K562 (cell line): ENCODE measurements around the gene MACROD2. TPM values are rescaled to one million over a fixed set of nuclear protein-coding genes. Genes with fewer than 3 reads are reported as not detected.

ENCODE experiments used
- ATAC-seq: fragments of 200-7000 bp; cut with Tn5 transposase; 3 replicates; pipeline ENCODE4 v1.9.1; 2020; ENCODE audit warnings: moderate library complexity
- BruUV-seq: library from RNA; stranded (reverse); fragments of 400-500 nt; replicated peaks from 2 replicates; lab custom pipeline; 2021; lab: Mats Ljungman, UMichigan
- CTCF ChIA-PET: fragments of 300-600 bp; formaldehyde crosslinking; extraction: SDS; loops from one replicate; lab custom pipeline; 2021; ENCODE audit warnings: low intra/inter-chr PET ratio; lab: Yijun Ruan, JAX
- POLR2A ChIA-PET: fragments of 300-600, 350-650 bp; sonication (Branson Sonifier 250); formaldehyde crosslinking; extraction: SDS; loops from one replicate; lab custom pipeline; 2021; ENCODE audit warnings: antibody characterized with exemption, inconsistent platforms; lab: Yijun Ruan, JAX
- DNase-seq, 4 experiments: peaks; one replicate each; pipeline versions ENCODE4 v3.0.0 to v3.0.0-alpha.2; 2011 to 2018; ENCODE audit warnings: low spot score in 3 of 4, mixed read lengths in 3 of 4; ENCODE audit errors: extremely low read depth in 1 of 4
- FAIRE-seq: peaks from 2 replicates; lab custom pipeline; 2011; peaks lifted over from hg19 to GRCh38; lab: Jason Lieb, UNC
- H2AFZ ChIP-seq: 2 replicates; pipeline ENCODE4 v1.6.0; 2011; ENCODE audit warnings: low read depth, low read length, control low read depth, inconsistent platforms
- H3K27ac ChIP-seq: fragments of 200-600 bp; 3 replicates; pipeline ENCODE4 v1.8.0; 2011; ENCODE audit warnings: low read depth, mild to moderate bottlenecking, control low read depth, inconsistent platforms, low read length, moderate library complexity, mixed read lengths; ENCODE audit errors: extremely low read depth
- H3K27me3 ChIP-seq, 2 experiments: fragments of 300-600 bp in 1 of 2; 2 replicates in 1 of 2; 3 replicates in 1 of 2; pipeline versions ENCODE4 v1.6.0 to v1.8.0; 2011; ENCODE audit warnings: inconsistent platforms in 2 of 2, low read length in 2 of 2, mild to moderate bottlenecking in 1 of 2, mixed read lengths in 1 of 2, moderate library complexity in 1 of 2; ENCODE audit not compliant: control insufficient read depth in 2 of 2, insufficient read depth in 2 of 2
- H3K36me3 ChIP-seq: fragments of 300-600 bp; 3 replicates; pipeline ENCODE4 v1.8.0; 2011; ENCODE audit warnings: mild to moderate bottlenecking, low read length, inconsistent platforms; ENCODE audit not compliant: control insufficient read depth, insufficient read depth
- H3K4me1 ChIP-seq, 2 experiments: fragments of 200-600 bp in 1 of 2; replicated peaks in 1 of 2; 2 replicates in 1 of 2; 3 replicates in 1 of 2; pipeline versions ENCODE4 v1.5.1 to v1.8.0; 2011; ENCODE audit warnings: inconsistent platforms in 2 of 2, low read length in 2 of 2, mild to moderate bottlenecking in 1 of 2, mixed read lengths in 1 of 2, moderate library complexity in 1 of 2; ENCODE audit not compliant: control insufficient read depth in 2 of 2, insufficient read depth in 2 of 2
- H3K4me2 ChIP-seq: 2 replicates; pipeline ENCODE4 v1.6.1; 2011; ENCODE audit warnings: low read length, control low read depth, inconsistent platforms, mixed read lengths; ENCODE audit not compliant: insufficient read depth
- H3K4me3 ChIP-seq: fragments of 200-600 bp; sonication (generic), shearing (Covaris generic); 2 replicates; pipeline ENCODE4 v1.5.1; 2016; ENCODE audit warnings: control low read depth, inconsistent platforms
- H3K79me2 ChIP-seq: fragments of 200-600 bp; 3 replicates; pipeline ENCODE4 v1.8.0; 2011; ENCODE audit warnings: low read length, inconsistent platforms; ENCODE audit not compliant: control insufficient read depth, insufficient read depth
- H3K9ac ChIP-seq, 2 experiments: 2 replicates each; pipeline versions ENCODE4 v1.6.0 to v1.6.1; 2011; ENCODE audit warnings: low read depth in 2 of 2, low read length in 2 of 2, control low read depth in 1 of 2, inconsistent platforms in 1 of 2, mild to moderate bottlenecking in 1 of 2, mixed read lengths in 1 of 2; ENCODE audit not compliant: insufficient read depth in 1 of 2
- H3K9me1 ChIP-seq: one replicate; pipeline ENCODE4 v1.6.0; 2011; ENCODE audit warnings: inconsistent platforms, mild to moderate bottlenecking, low read length, moderate library complexity; ENCODE audit not compliant: control insufficient read depth, insufficient read depth
- H3K9me3 ChIP-seq: replicated peaks from 2 replicates; pipeline ENCODE4 v1.5.1; 2011; ENCODE audit warnings: low read depth, low read length, inconsistent platforms; ENCODE audit not compliant: control insufficient read depth, insufficient read depth
- H4K20me1 ChIP-seq: replicated peaks from 2 replicates; pipeline ENCODE4 v1.6.1; 2011; ENCODE audit warnings: low read length, inconsistent platforms, mixed read lengths; ENCODE audit not compliant: control insufficient read depth, insufficient read depth
- SLC30A9 ChIP-seq: fragments of 250-450 bp; sonication (Bioruptor Pico); IDR thresholded peaks from 2 replicates; pipeline ENCODE4 v1.8.0; 2022; ENCODE audit warnings: mild to moderate bottlenecking, moderate library complexity
- TARDBP ChIP-seq: fragments of 450-650 bp; IDR thresholded peaks from 2 replicates; pipeline ENCODE4 v1.6.1; 2016
- TSC22D4 ChIP-seq: fragments of 450-650 bp; IDR thresholded peaks from 2 replicates; pipeline ENCODE4 v1.6.1; 2016; ENCODE audit warnings: missing genetic modification characterization, missing biosample characterization, control low read depth
- ZNF445 ChIP-seq: fragments of 250-450 bp; sonication (Bioruptor Pico); IDR thresholded peaks from 2 replicates; pipeline ENCODE4 v1.4.0; 2020; ENCODE audit warnings: low read depth, mild to moderate bottlenecking, moderate library complexity
- WGBS: fragments of 100-300 bp; shearing (Covaris generic); methylation state at CpG from one replicate; pipeline ENCODE4 v1.1.6; 2016; ENCODE audit warnings: low coverage, mixed read lengths; ENCODE audit not compliant: insufficient coverage; ENCODE audit errors: missing lambda C conversion rate; 5-methylcytosine and 5-hydroxymethylcytosine counted together
- in situ Hi-C: fragments of 300-500 bp; cut with MboI; formaldehyde crosslinking; loops from 4 replicates; pipeline ENCODE4 v1.15.0; 2018; ENCODE audit warnings: inconsistent platforms, mixed read lengths
- intact Hi-C: fragments of 100-400 bp; cut with micrococcal nuclease; formaldehyde crosslinking; loops from 2 replicates; pipeline ENCODE4 v1.14.2; 2022
- polyA plus RNA-seq, 8 experiments: library from polyadenylated mRNA; depleted of rRNA in 4 of 8; stranded (reverse) in 5 of 8; unstranded in 3 of 8; fragments of >200 nt; fragmentation: Nextera tagmentation in 2 of 8; fragmentation: Illumina TruSeq in 1 of 8; extraction: Ambion mirVana in 2 of 8; extraction: Trizol in 1 of 8; gene quantifications; 2 replicates each; pipeline versions ENCODE4 v1.2.1 to v1.2.3, GENCODE V29; 2011 to 2014; ENCODE audit warnings: inconsistent platforms in 1 of 8, missing spikeins in 1 of 8
- total RNA-seq, 7 experiments: library from RNA; depleted of rRNA in 6 of 7; stranded (reverse); fragments of >200 nt in 6 of 7; fragmentation: Illumina TruSeq in 2 of 7; extraction: Trizol in 2 of 7; gene quantifications; 2 replicates each; pipeline versions ENCODE4 v1.2.1 to v1.2.3, GENCODE V29; 2011 to 2021; ENCODE audit warnings: low replicate concordance in 1 of 7
- TF ChIP-seq, protein P1 (sequence below), 3 experiments: IDR thresholded peaks in 2 of 3; conservative IDR thresholded peaks in 1 of 3; 2 replicates each; pipeline ENCODE4 v1.5.1; 2011 to 2012; ENCODE audit warnings: low read length in 3 of 3, mild to moderate bottlenecking in 3 of 3, control low read depth in 2 of 3, improper control_type of control experiment in 1 of 3, inconsistent platforms in 1 of 3, low read depth in 1 of 3, mixed read lengths in 1 of 3, moderate library complexity in 1 of 3; ENCODE audit not compliant: insufficient read depth in 2 of 3
- TF ChIP-seq, protein P2 (sequence below): fragments of 250-450 bp; sonication (Bioruptor Pico); IDR thresholded peaks from 2 replicates; pipeline ENCODE4 v1.8.0; 2022; ENCODE audit warnings: inconsistent platforms

Gene MACROD2
- total and polyA plus RNA-seq, 9 of the 15 experiments (the other 6 are each of a cell fraction or from before 2014, with no cell fraction given) = not detected

DNA sequence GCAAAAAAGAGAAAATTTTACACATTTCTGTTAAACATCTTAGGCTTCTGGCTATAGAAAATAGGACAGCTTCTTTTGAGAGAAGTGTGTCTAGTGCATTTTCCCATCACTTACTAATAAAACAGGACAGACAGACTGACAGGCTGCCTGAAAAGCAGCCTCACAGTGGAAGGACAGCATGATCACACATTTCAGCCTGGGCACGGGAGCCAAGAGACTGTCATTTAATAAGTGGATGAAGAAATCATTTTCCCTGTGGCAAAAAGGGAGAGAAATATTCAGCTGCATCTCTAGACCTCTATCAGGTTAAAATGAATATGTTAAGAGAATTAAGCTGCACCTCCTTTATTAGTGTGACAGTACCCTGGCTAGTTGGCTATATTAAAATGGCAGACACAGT lies 1617.5 kb downstream of the MACROD2 start:
- Histone ChIP-seq H3K4me3 (no peak overlapping the region), H3K27ac (no peak overlapping the region), H4K20me1 (no peaks in the 10 kb centered on the region), H3K27me3 (no peaks in the 10 kb centered on the region), H3K36me3 (no peaks in the 10 kb centered on the region), H3K4me2 (no peak overlapping the region), H3K9me1 (no peaks in the 10 kb centered on the region), H3K9ac (no peak overlapping the region), H2AFZ (no peak overlapping the region), H3K9me3 (no peaks in the 10 kb centered on the region), H3K4me1 (no peaks in the 10 kb centered on the region), H3K79me2 (no peaks in the 10 kb centered on the region)
- TF ChIP-seq TSC22D4 (tag) = no peak
- no peak for TF ChIP-seq TARDBP
- no peak for TF ChIP-seq ZNF445 (CRISPR knock-in tag)
- no peak for TF ChIP-seq SLC30A9 (CRISPR knock-in tag)
- TF ChIP-seq, protein P1, sequence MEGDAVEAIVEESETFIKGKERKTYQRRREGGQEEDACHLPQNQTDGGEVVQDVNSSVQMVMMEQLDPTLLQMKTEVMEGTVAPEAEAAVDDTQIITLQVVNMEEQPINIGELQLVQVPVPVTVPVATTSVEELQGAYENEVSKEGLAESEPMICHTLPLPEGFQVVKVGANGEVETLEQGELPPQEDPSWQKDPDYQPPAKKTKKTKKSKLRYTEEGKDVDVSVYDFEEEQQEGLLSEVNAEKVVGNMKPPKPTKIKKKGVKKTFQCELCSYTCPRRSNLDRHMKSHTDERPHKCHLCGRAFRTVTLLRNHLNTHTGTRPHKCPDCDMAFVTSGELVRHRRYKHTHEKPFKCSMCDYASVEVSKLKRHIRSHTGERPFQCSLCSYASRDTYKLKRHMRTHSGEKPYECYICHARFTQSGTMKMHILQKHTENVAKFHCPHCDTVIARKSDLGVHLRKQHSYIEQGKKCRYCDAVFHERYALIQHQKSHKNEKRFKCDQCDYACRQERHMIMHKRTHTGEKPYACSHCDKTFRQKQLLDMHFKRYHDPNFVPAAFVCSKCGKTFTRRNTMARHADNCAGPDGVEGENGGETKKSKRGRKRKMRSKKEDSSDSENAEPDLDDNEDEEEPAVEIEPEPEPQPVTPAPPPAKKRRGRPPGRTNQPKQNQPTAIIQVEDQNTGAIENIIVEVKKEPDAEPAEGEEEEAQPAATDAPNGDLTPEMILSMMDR (IDR thresholded peaks at IDR 0.05 in 2 of 3, conservative IDR thresholded peaks at IDR 0.05 in 1 of 3; ENCODE audit: insufficient read depth in 2 of 3, low read depth in 1 of 3, low read length in 3 of 3) = no peak
- TF ChIP-seq, protein P2, sequence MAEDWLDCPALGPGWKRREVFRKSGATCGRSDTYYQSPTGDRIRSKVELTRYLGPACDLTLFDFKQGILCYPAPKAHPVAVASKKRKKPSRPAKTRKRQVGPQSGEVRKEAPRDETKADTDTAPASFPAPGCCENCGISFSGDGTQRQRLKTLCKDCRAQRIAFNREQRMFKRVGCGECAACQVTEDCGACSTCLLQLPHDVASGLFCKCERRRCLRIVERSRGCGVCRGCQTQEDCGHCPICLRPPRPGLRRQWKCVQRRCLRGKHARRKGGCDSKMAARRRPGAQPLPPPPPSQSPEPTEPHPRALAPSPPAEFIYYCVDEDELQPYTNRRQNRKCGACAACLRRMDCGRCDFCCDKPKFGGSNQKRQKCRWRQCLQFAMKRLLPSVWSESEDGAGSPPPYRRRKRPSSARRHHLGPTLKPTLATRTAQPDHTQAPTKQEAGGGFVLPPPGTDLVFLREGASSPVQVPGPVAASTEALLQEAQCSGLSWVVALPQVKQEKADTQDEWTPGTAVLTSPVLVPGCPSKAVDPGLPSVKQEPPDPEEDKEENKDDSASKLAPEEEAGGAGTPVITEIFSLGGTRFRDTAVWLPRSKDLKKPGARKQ = no peak
- DNase-seq = no peak
- ChIA-PET POLR2A (no interaction called here), CTCF (no interaction called here)
- ATAC-seq = no peak
- no CpG with 5 or more reads among the region's 1 CpG for WGBS
- BruUV-seq = no TSS peak
- intact Hi-C loops = no loop called here
- FAIRE-seq = no peak
- in situ Hi-C loops = no loop called here
